ENCODE results near the gene MBTD1.

DNA sequence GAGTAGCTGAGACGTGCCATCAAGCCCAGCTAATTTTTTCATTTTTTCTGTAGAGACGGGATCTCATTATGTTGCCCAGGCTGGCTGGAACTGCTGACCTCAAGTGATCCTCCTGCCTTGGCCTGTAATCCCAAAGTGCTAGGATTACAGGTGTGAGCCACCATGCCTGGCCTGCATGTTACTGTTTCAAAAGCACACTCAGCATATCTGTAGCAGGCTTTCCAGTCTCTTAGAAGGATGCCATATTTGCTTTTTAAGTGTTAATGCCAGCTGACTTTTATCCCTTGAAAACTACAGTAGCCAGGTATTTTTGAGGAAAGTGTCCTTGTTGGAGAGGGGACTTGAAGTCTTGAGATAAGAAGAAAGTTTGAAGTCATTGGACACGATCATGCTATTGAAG is 123.9 kb downstream of the MBTD1 start:
- TF ChIP-seq, protein P1, sequence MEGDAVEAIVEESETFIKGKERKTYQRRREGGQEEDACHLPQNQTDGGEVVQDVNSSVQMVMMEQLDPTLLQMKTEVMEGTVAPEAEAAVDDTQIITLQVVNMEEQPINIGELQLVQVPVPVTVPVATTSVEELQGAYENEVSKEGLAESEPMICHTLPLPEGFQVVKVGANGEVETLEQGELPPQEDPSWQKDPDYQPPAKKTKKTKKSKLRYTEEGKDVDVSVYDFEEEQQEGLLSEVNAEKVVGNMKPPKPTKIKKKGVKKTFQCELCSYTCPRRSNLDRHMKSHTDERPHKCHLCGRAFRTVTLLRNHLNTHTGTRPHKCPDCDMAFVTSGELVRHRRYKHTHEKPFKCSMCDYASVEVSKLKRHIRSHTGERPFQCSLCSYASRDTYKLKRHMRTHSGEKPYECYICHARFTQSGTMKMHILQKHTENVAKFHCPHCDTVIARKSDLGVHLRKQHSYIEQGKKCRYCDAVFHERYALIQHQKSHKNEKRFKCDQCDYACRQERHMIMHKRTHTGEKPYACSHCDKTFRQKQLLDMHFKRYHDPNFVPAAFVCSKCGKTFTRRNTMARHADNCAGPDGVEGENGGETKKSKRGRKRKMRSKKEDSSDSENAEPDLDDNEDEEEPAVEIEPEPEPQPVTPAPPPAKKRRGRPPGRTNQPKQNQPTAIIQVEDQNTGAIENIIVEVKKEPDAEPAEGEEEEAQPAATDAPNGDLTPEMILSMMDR (IDR thresholded peaks at IDR 0.05): no peak
- TF ChIP-seq POLR2A (IDR thresholded peaks at IDR 0.05): no peak

All from breast epithelium (tissue), 3 donors.